Activated CD8-positive, alpha-beta memory T cell treated with anti-CD3 and anti-CD28 coated beads for 4 hours (primary cell): ENCODE measurements around the gene SCP2.
"Not testable (repeated sequence)": the region's sequence is repeated elsewhere in the genome, so short reads cannot be mapped to it uniquely, and the experiment has no call there.

Source experiments
- DNase-seq, 2 donors: peaks; one replicate each; pipeline ENCODE4 v3.0.0-alpha.2; 2020; ENCODE audit warnings: low read depth in 2 of 2

Gene SCP2

GRCh38 chr1:52917156-52917555 lies 9.9 kb upstream of the SCP2 start:
- no peak for DNase-seq

- DNase-seq = no peak
These were observed 9.5 kb upstream of the SCP2 start for GRCh38 chr1:52917581-52917980.

- no peak for DNase-seq
These were observed 8.9 kb upstream of the SCP2 start for GRCh38 chr1:52918201-52918600.

- DNase-seq = no peak
These were observed 7.9 kb upstream of the SCP2 start for GRCh38 chr1:52919051-52919722.

- DNase-seq = no peak
These were observed 7.2 kb upstream of the SCP2 start for GRCh38 chr1:52919723-52920483.

- DNase-seq = no peak
These were observed 6.2 kb upstream of the SCP2 start for GRCh38 chr1:52920791-52921291.

- no peak for DNase-seq
These were observed 1.5 kb upstream of the SCP2 start for GRCh38 chr1:52925571-52926005.

- DNase-seq = no peak
These were observed 238 bp upstream of the SCP2 start for GRCh38 chr1:52926864-52927211.

- DNase-seq = no peak
These were observed 934 bp downstream of the SCP2 start for GRCh38 chr1:52928015-52928404.

- no peak for DNase-seq
These were observed 1.9 kb downstream of the SCP2 start for GRCh38 chr1:52929019-52929418.

- no peak for DNase-seq
These were observed 10.5 kb downstream of the SCP2 start for GRCh38 chr1:52937433-52938182.

GRCh38 chr1:52938183-52938451 lies 11.0 kb downstream of the SCP2 start:
- no peak for DNase-seq

GRCh38 chr1:52943876-52944416 lies 16.9 kb downstream of the SCP2 start:
- no peak for DNase-seq

GRCh38 chr1:52944566-52944965 lies 17.5 kb downstream of the SCP2 start:
- no peak for DNase-seq

GRCh38 chr1:52947490-52947889 lies 20.4 kb downstream of the SCP2 start:
- DNase-seq = no peak

- DNase-seq = not testable (repeated sequence)
These were observed 22.5 kb downstream of the SCP2 start for GRCh38 chr1:52949602-52950001.

GRCh38 chr1:52952112-52952511 lies 25.0 kb downstream of the SCP2 start:
- DNase-seq = no peak

- DNase-seq = no peak
These were observed 28.3 kb downstream of the SCP2 start for GRCh38 chr1:52955129-52955970.

- DNase-seq = no peak
These were observed 36.0 kb downstream of the SCP2 start for GRCh38 chr1:52963101-52963500.

- DNase-seq = no peak
These were observed 40.6 kb downstream of the SCP2 start for GRCh38 chr1:52967666-52968065.

- not testable (repeated sequence) for DNase-seq
These were observed 42.2 kb downstream of the SCP2 start for GRCh38 chr1:52969234-52969633.

GRCh38 chr1:52970149-52970548 lies 43.1 kb downstream of the SCP2 start:
- DNase-seq = no peak
